ENCODE measurements around the gene PDZK1IP1. TPM values are rescaled to one million over a fixed set of nuclear protein-coding genes. Genes with fewer than 3 reads are reported as not detected.
"Not testable (repeated sequence)": the region's sequence is repeated elsewhere in the genome, so short reads cannot be mapped to it uniquely, and the experiment has no call there.

Gene PDZK1IP1
- polyA plus RNA-seq, 1 donor, result 22.2 TPM

DNA sequence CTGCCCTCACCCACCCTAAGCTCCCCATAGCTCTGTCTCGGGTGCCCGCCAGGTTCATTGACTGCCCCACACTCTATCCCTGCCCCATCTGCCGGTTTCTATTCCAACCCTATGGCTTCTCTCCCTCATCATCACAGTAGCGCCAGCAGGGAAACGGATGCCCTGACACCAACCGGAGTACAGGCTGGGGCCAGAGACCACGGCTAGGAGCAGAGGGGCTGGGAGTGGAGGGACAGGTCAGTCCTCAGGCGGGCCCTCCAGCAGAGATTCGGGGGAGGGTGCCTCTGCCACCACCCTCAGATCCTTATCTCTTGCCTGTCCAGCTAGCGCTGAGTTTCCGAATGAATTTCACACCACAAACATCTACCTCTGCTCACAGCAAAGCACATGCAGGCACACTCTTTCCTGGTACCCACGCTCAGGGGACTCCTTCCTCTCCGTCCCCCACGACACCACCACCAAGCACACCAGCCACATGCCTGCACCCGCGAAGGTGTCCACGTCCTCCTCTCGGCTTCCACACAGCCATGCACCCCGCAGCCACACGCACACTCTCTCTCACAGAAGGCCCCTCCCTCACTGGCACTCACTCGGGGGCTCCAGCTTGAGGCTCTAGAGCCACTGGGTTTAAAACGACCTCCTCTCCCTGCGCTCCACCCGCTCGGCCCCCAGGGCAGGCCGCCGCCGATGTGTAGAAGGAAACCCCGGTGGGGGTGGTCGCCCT, 35.0 kb upstream of the PDZK1IP1 start:
- DNase-seq, result no peak

DNA sequence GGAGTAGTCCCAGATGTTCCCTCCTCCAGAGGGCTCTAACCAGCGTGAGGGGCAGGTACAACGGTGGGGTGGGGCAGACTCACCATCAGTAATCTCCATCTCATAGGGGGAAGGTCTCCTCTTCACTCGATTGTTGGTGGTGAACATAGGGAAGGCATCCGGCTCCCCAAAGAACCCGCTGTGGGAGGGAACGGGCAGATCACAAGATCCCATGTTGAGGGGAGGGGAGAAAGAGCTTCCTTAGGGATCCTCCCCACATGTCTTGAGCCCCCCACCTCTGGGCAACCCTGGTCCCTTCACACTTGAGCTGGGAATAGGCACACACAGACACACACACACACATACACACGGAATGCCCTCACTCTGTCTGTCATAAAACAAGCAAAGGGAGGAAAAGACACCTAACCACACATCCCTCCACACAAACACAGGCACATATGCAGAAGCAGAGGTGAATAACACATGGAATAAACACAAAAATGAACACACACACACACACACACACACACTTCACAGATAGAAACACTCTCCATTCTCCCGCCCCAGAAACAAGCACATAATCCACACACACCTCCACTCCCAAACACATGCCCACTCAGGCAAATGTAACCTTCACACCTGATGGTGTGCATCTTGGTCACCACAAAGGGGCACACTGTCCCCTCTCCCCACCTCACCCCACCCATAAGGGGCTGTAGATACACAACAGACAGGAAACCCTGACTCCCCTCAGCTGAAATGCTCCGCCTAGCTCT, 34.3 kb upstream of the PDZK1IP1 start:
- DNase-seq, result no peak

DNA sequence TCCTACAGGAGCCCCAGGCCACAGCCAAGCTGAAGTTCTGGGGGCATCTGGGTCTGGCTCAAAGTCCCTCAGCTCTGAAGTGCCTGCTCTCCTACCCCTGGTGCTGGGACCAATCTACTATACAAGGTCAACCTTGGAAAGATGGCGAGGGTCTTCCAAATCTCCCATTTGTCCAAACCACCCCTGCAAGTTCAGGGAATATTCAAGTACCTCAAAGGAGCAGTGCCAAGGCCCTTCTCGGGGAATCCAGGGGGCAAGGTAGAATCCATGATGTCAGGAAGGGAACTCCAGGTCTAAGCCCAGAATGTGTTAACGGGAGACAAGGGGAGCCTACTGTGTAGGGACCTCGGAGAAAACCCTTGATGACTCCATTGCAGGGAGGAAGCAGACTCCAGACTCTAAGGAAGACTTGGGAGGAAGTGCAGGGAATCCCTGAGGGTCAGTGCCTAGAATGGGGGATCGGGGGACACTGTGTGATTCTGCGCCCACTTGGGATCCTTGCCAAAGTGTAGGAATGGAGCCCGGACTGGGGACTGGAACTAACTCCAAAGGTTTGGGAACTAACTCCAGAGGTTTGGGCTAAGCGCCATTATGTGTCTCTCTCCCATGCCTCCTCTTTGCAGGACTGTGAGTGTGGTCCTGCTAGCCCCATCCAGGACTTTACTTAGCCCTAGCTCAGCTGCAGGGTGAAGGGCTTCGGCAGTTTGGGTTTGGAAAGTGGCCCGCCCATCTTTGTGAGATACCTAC, 33.5 kb upstream of the PDZK1IP1 start:
- DNase-seq, result no peak

DNA sequence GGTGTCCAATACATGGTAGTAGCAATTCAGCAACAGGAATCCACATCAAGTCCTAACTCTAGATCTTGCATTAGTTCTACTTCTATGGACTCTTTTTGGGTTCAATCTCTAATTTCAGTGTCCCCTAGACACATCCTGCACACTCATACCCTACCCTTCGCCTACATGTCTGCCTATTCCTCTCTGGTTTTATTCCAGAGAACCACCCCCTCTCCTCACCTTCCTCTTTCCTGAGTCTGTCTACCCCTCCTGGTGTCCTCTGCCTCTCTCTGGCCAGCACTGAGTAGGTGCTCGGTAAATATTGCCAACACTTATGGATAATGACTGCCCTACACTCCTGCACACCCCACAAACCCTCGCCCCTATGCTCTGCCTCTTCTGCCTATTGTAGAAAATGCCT, 32.6 kb upstream of the PDZK1IP1 start:
- no peak for DNase-seq

DNA sequence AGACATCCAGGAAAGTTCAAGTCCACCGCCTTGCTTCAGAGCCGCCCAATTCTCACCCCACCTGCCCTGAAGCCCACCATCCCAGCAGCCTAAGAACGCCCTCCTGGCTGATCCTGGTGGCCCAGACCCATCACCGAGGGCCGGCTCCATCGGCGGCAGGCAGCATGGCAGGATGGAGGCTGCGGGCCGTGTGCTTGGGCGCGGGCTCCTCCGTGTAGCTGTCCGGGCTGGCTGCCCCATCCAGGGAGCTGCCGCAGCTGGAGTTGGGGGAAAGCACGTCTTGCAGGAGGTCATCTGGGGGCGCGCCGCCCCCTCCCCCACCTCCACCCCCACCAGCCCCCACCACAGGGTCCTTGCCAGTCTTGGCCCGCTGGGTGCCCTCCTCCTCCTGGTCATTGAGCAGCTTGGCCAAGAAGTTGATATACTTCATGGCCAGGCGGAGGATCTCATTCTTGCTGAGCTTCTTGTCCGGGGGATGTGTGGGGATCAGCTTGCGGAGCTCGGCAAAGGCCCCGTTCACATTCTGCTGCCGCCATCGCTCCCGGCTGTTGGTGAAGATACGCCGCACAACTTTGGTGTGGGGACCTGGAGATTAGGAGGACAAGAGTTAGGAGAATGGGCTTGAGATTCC, 29.9 kb upstream of the PDZK1IP1 start:
- no peak for DNase-seq

DNA sequence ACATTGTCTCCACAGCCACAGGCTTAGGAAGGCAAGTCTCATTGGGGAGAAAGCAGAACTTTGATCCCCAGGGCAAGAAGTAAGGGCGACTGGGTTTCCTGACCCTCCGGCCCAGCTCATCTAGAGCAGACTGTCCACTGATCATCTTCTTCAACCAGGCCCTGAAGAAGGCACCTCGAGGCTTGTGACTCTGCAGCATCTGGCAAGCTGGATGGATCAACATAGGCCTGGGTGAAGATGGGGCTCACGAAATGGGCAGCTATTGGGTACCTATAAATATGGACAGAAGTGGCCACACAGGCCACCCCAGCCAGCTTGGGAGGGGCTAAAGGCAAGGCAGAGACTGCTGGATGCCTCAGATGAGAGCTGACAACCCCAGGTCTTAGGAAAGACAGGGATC, 29.2 kb upstream of the PDZK1IP1 start:
- DNase-seq, result no peak

DNA sequence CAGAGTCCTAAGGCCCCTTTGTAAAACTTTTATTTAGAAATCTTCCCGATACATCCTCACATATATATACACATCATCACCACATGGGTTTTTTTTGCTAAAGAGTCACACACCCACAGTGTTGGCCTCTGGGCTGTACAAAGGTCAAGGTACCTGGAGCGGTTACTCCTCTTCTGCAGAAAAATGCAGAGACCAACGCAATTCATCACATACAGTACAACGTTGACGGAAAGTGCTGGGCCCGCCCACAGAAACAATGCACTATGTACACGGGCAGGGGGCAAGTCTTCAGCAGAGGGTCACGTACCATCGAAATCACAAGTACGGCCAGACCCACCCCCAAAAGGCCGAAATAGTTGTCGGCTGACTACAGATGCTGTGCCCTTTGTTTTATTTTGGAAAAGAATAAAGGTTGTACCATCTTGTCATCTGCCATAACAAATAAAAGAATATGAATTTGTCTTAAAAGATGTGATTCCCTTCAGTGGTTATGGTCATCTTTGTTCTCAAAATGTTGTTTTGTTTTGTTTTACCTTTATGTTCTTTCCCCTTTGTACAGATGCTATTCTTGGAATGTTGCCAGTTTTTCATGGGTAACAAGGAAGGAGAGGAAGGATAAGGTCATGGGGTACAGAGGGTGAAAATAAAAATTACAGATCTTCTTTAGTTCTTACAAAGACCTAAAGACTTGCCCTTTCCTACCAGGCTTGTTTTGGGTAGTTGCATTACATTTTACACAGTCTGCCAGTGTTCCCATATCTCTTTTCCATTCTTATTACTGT, 26.6 kb upstream of the PDZK1IP1 start:
- no peak for DNase-seq

DNA sequence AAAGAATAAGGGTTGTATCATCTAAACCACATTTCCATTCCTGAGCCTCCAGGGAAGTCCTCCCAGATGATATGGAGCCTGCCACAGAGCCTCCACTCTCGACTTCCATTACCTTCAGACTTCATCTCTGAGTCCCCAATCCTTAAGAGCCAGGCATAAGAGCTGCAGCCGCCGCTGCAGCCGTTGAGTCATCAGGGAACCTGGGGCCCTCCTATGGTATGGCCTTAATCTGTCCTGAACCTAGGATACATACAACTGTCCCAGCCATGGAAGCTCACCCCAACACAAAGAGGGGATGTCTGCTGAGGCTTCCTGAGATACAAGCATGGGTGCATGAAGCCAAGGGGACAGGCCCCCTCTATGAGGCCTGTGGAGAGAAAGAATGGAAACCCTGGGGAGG, 25.9 kb upstream of the PDZK1IP1 start:
- DNase-seq, result no peak

DNA sequence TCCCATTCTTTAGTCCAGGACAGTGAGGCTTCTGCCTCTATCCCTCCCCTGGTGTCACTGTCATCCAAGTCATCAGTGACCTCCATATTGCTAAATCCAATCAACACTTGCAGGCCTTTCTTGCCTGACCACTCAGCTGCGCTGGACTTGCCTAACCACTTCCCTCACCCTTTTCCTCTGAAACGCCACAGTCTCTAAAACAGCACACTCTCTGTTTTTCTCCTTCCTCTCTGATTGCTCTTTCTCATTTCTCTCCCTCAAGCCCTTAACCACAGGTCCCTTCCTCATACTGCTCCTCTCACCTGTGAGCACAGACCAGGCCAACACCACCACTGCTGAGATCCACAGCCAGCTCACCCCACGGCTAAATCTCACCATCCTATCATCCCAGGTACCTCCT, 24.7 kb upstream of the PDZK1IP1 start:
- no peak for DNase-seq

DNA sequence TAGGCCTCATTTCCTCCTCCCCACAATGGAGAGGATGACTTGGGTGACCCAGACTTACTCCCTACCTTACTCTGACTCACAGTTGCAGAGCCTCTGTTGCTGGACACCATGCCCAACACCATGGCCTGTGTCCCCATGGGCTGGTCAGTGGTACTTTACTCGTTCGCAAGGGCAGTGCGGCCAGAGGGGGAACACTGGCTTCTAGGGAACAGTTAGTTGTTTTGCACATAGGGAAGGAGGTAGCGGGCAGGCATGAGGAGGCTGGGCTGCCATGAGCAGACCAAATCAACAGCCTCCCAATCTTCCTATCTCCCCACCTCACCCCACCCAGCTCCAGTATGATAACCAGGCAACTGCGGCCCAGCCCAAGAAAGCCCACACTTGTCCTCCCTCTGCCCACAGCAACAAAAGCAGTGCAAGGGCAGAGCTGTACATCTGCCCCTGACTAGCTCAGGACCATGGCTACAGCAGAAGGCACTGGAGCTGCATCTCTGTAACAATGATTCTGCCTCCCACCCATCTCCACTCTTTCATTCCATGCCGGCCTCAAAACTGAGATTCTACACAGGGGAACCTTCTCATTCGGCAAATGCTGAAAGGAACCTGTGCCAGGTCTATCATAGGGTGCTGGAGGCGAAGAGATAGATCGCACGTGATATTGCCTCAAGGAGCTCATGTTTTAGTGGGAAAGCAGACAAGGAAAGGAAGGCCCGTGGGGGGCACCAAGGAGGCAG, 23.6 kb upstream of the PDZK1IP1 start:
- no peak for DNase-seq

DNA sequence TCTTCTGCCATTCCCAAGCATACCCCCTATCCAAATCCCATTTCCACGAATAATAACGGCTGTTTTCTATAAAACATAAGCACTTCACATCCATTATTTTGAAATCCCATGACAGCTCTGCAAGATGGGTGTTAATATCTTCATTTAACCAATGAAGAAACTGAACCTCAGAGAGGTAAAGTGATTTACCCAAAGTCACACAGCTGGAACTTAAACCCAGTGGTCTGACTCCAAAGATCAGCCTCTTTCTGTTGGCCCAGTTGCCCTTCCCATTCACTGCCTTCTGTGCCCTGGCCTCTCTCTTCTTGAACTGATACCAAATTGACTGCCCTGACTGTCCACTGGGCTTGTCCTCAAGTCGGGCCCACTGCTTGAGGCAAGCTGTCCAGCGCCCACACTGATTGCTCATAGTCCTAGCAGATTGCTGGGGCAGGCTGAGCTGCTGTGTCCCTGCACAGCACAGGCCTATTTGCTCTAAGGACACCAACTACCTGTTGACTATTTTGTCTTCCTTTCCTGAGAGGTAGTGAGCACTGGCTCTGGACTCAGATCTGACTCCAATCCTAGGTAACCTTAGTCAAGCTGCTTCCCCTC, 22.9 kb upstream of the PDZK1IP1 start:
- no peak for DNase-seq

DNA sequence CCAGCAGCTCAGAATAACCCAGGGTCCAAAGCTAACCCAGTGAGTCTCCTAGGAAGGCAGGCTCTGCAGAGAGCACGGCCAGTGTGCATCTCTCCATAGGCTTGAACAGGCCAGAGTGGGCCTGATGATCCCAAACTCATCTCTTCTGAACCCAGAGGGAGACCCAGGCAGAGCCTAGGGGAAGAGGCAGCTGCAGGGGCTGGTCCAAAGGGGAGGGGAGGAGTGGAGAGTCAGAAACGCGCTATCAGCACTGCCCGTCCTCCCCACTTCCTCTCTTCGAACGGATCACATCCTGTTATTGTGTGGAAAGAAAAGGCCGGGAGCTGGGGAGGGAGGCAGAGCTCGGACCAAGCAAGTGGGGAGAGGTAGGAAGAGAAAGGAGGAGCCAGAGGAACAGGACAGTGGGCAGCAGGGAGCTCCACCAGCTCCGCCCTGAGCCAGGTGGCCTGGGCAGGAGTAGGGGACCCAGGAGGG, 22.0 kb upstream of the PDZK1IP1 start:
- DNase-seq, result no peak

DNA sequence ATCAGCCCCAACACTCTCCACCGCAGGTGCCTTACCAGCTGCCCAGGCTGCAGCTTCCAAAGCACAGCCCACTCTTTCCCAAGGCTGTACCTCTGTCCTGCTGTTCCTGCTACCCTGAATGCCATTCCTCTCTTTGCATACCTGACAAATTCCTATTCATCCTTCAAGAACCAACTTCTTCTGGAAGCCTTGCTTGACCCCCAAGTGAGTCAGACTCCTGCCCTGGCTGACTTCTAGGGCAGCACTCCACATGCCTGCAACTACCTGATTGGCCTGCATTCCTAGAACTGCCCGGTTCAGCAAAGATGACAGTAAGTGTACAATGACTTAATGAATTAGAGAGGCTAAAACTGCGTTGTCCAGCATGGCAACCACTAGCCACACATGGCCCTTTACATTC, 20.8 kb upstream of the PDZK1IP1 start:
- DNase-seq, result no peak

DNA sequence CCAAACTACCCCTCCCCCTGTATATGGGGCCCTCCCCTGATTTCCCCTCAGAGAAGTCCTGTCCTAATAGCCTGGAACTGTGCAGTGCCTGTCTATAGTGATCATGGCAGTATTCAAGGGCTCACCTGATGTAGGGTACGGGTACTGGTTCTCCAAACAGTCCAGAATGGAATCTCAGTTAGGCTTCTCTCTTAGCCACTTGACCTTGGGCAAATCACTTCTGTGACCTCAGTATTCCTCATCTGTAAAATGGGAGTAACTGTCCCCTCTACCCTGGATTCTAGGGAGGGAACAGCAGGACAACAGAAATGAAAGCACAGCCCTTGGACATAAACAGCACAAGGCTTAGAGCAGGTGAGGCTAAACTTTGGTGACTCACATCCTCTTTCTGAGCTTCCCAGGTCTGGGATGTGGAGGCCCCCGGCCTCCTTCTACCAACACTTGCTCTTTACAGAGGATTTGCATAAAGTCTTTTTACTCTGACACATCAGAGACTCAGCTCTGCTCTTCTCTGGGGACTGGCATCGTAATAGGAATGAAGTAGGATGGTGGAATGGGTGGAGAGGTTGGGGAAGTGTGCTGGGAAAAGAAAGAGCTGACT, 20.0 kb upstream of the PDZK1IP1 start:
- no peak for DNase-seq

DNA sequence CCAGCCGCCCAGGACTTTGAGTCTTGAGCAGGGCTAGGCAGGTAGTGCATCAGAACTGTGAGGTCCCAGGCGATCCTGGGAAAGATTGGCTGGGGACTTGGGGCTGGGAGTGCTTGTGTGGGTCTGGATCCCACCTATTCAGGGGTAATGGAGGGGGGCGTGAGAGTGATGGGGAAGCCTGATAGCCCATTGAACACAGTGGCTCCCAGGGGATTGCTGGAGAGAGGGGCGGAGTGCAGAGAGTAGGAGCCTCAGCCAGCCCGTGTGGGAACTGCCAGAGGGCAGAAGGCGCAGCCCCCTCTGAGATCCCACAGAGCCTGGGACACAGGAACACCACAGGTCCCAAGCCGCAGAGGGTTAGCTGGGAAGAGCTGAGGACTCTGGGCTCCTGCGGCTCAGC, 19.3 kb upstream of the PDZK1IP1 start:
- DNase-seq, result no peak

DNA sequence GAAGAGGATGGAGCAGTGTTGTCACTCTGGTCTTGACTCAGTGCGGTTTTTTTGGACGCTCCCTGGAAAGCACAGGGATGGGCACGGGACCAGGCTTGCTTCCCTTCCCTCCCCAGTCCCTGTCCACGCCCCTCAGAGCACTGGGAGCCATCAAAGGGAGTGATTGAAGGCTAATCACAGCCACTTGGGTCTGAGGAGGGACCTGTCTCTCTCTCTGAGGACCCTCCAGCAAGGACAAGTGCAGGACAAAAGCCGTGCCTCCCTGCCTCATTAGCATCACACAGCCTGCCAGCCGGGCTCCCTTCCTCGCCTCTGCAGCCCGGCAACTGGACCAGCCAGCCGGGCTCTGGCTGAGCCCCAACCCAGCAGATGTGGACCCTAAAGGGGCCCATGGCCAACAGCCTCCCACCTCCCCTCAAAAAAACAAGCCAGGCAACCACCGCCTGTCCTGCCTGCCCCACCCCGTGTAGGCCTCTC, 18.6 kb upstream of the PDZK1IP1 start:
- DNase-seq, result no peak

DNA sequence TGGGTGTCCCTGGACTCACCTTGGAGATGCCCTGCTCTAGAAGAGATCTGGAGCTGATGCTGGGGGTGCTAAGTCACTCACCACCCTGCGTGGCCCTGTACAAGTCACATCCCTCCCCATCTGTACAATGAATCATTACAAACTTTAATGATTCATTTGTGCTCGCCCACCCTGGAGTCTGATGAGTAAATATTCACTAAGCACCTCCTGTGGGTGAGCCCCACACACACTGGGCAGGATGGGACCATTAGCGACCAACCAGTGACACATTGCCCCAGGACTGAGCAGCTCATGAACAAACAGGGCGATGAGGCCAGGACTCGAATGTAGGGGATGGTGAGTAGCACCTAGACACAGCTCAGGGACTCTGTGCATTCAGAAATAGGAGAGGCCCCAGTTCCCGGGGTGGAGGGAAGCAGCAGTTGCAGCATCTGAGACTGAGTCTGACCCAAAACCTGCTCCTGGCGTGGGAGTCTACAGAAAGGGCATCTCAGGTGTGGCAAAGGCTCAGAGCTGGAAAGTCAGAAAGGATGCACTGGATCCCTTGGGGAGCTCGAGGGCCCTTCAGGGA, 18.1 kb upstream of the PDZK1IP1 start:
- DNase-seq, result no peak

DNA sequence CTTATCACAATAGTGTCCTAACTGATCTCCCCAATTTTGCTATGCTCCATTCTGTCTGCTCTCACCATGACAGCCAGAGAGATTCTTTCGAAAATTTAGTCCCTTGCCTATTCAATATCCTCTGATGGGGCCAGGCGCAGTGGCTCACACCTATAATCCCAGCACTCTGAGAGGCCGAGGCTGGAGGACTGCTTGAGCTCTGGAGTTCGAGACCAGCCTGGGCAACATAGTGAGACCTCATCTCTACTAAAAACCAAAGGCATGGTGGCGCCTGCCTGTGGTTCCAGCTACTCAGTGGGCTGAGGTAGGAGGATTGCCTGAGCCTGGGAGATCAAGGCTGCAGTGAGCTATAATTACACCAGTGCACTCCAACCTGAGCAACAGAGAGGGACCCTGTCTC, 16.1 kb upstream of the PDZK1IP1 start:
- DNase-seq, result no peak

DNA sequence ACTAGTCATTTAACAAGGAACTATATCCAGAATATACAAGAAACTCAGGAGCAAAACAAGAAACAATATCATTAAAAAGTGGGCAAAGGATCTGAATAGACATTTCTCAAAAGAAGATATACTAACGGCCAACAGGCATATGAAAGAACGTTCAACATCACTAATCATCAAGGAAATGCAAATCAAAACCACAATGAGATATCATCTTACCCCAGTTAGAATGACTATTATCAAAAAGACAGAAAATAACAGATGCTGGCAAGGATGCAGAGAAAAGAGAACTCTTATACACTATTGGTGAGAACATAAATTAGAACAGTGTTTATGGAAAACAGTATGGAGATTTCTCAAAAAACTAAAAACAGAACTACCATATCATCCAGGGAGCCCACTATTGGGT, 13.7 kb upstream of the PDZK1IP1 start:
- DNase-seq, result not testable (repeated sequence)

DNA sequence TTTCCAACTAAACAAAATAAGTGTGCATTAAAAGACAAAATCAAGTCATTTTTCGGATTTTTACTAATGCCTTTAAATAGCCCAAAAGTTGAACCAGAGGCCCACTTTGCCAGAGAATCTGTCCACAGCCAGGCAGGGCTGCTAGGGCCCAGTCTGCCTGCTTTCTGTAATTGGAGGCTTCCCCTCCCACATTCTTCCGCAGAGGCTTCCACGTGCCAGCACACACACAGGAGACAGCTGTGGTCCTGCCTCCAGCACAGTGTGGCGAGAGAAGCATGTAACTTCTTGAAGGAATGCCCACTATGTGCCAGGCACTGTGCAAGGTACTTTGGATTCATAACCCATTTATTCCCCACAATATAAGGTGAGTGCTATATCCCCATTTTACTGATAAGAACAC, 11.3 kb upstream of the PDZK1IP1 start:
- DNase-seq, result no peak
